Measurements from ENCODE around the gene ANKH.

The ANKH gene

DNA sequence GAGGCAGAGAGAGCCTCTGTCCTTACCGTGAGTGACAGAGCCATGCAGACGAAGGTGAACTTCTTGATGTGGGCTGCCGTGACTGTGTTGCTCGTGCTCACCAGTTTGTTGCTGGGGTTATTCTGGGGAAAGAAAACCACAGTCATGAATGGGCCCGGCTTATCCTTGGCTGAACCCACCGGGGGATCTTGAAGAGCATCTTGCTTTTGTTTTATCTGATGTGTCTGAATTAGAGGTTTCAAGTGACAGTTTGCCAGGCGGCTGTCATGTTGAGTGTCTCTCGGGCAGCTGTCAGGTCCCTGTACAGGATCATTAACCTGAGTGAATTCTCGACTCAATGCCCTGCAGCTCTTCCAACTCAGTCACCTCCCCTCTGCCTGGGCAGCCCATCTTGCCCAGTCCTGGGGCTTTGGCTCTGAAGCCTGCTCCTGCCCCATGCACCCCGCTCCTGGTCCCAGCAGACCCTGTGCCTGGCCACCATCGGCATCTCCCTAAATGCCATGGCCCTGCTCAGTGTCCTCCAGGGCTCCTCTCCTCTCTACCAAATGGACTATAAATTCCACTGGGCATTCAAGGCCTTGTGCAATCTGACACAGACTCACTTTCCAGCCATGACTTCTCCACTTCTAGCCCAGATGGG, 129.7 kb downstream of the ANKH start:
- Mint-ChIP-seq H3K4me3 (no peak overlapping the region), H3K27me3 (no peaks in the 10 kb centered on the region), H3K4me1 (peaks cover 27% of the 10 kb centered on the region), H3K27ac (peak overlapping the region; percentile 1 to 62), H3K9me3 (no peaks in the 10 kb centered on the region)
- no peak for DNase-seq
- no peak for ATAC-seq

DNA sequence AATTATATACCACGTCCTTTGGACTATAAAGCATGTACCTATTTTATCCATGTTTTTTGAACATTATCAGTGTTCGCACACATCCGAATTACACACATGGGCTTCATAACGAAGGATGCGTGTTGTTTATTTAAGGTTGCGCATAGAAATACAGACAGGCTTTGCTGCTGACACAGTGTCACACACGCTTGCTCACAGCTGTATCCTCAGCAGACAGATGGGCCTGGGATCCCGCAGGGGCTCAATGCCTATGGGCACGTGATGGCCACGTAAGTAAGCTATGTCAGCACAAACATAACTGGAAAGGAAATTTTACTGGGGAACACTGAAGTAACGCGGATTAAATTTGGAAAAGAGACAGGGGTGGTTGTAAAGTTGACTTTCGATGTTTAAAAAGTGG, 130.4 kb downstream of the ANKH start:
- DNase-seq (no peak), ATAC-seq (no peak)
- Mint-ChIP-seq H3K27me3 (no peaks in the 10 kb centered on the region), H3K4me1 (peaks cover 27% of the 10 kb centered on the region), H3K4me3 (no peak overlapping the region), H3K9me3 (no peaks in the 10 kb centered on the region), H3K27ac (no peak overlapping the region)

DNA sequence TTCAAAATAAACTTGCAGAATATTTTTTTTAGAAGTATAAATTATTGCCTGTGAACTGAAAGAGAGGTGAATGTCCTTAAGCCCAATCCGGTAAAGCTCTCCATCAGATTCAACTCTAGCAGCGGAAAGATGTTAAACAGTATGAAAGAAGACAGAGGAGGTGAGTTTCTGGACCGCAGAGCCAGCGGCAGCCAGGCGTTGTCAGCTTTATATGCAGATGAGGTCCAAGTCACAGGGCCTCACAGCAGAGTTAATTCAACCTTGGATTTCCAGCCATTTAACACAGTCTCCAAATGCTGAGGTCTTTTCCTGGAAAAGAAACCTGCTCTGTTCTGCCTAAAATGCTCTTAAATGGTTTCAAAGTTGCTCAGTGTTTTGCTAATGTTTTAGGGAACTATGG, 131.6 kb downstream of the ANKH start:
- H3K27ac Mint-ChIP-seq = no peak overlapping the region
- no peaks in the 10 kb centered on the region for H3K27me3 Mint-ChIP-seq
- DNase-seq (no peak), ATAC-seq (no peak)
- no peak overlapping the region for H3K4me3 Mint-ChIP-seq
- H3K4me1 Mint-ChIP-seq = peaks cover 27% of the 10 kb centered on the region
- H3K9me3 Mint-ChIP-seq = no peaks in the 10 kb centered on the region

DNA sequence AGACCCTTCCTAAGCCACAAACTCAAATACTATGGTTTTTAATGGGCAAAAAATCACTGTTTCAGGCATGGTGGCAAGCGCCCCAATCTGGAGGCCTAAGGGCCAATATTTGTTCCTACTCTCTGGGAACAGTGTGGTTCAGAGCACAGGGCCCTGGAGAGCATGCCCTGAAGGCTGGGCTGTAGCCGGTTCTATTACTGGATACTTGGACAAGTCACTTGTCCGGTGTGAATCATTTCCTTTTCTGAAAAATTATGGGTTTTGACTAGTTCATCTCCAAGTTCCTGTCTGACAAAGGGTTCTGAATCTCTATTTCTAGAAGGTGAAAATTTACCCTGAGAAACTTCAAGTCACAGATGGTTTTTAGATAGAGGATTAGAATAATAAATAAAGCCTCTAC, 132.0 kb downstream of the ANKH start:
- ATAC-seq (no peak), DNase-seq (no peak)
- H3K4me1 Mint-ChIP-seq = peaks cover 27% of the 10 kb centered on the region
- H3K27me3 Mint-ChIP-seq = no peaks in the 10 kb centered on the region
- no peak overlapping the region for H3K4me3 Mint-ChIP-seq
- H3K27ac Mint-ChIP-seq = peak overlapping the region in 1 of 2 donors; percentile 13
- no peaks in the 10 kb centered on the region for H3K9me3 Mint-ChIP-seq

DNA sequence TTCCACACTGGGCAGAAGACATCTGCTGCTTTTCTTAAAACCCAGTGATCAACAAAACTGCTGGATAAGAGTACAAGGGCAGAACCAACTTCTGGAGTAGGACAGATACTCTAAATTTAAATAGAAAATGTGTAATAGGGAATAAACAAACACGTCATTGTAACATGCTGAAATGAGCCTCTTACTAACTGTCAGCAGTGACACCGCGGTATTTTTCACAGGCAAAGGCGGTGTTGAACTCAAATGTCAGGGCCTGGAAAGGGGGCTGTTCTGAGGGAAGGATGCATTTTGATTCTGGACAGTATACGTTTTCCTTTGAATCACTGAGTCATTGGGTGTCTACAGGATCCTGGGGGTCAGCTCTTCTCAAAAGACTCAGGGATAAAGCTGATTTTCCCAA, 133.5 kb downstream of the ANKH start:
- ATAC-seq (no peak), DNase-seq (no peak)
- no peak overlapping the region for H3K27ac Mint-ChIP-seq
- peaks cover 21% of the 10 kb centered on the region for H3K4me1 Mint-ChIP-seq
- H3K4me3 Mint-ChIP-seq = no peak overlapping the region
- H3K27me3 Mint-ChIP-seq = no peaks in the 10 kb centered on the region
- H3K9me3 Mint-ChIP-seq = no peaks in the 10 kb centered on the region

DNA sequence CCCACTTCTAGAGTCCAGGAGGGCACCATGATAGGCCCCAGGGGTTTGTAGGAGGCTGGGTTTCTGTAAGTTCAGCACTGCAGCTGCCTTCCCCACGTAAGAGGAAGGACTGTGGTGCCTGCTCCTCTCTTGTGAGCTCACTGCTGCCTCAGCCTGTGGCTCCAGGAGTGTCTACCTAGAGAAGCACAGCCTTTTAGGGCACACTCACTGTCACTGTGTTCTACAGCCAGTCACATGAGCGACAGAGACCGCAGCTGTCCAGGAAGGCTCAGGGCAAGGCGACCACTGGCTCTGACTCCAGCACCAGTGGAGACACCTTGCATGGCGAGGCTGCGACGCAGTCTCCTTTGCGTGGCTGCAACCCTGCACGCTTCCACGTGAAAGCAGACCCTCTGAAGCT, 134.3 kb downstream of the ANKH start:
- no peak for ATAC-seq
- peaks cover 14% of the 10 kb centered on the region for H3K4me1 Mint-ChIP-seq
- H3K9me3 Mint-ChIP-seq = no peaks in the 10 kb centered on the region
- H3K27me3 Mint-ChIP-seq = no peaks in the 10 kb centered on the region
- H3K27ac Mint-ChIP-seq = no peak overlapping the region
- H3K4me3 Mint-ChIP-seq = no peak overlapping the region
- no peak for DNase-seq

DNA sequence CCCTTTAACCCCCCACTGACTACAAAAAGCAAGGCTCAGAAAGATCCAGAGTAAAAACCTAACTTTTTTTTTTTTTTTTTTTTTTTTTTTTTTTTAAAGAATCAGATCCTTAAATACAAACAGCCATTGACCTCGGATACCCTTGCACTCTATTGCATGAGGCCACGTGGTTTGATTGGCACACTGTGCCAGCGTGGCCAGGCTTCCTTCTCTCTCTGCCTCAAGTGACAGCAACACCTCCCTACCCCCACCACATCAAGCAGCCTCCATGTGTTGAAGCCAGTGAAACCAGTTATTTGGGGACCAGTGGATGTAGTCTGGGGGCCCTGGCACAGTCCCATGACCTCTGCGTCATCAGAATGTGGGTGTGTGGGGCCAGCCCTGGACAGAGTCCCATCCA, 135.6 kb downstream of the ANKH start:
- Mint-ChIP-seq H3K27me3 (no peaks in the 10 kb centered on the region), H3K27ac (peak overlapping the region in 1 of 2 donors; percentile 58), H3K4me1 (peaks cover under 1% of the 10 kb centered on the region)

DNA sequence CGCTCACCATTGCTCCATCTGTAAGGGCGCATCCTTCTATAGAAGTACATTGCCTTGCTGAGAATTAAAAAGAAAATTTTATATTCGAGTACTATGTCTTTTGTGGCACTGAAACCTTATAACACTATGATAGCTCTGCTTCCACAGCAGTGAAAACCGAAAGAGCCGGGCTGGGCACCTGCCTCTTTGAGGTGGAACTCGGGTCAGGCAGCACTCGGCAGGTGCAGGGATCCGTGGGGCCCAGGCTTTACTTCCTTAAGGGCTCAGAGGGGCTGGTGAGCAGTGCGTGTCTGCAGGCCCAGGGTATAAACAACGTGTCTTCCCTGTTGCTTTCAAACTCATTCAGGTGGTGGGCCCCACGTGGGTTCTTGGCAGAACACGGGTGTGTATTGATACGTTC, 137.2 kb downstream of the ANKH start:
- H3K27me3 Mint-ChIP-seq = no peaks in the 10 kb centered on the region

More for the DNA sequence above, 135.6 kb downstream of the ANKH start:
- Mint-ChIP-seq H3K4me3 (no peak overlapping the region), H3K9me3 (no peaks in the 10 kb centered on the region)
- DNase-seq (no peak), ATAC-seq (no peak)

DNA sequence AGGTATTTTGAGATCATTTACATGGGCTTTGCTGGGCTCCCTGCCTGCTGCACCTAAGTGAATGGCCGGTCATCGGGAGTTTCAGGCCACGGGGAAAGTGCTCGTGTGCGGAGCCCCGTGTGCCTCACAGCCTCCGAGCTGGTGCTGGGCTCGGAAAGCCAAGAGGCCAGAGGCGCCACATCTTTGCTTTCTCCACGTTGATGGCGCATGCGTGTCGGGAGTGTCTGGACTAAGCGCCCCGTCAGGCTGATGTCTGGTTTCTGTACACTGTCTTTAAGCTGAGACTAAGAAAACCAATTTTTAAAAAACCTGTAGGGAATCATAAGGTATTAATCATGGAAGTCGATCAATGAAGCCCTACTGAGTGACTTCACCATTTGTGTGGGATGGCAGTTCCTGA, 137.9 kb downstream of the ANKH start:
- Mint-ChIP-seq H3K27me3 (no peaks in the 10 kb centered on the region), H3K4me1 (no peaks in the 10 kb centered on the region), H3K4me3 (no peak overlapping the region), H3K9me3 (no peaks in the 10 kb centered on the region), H3K27ac (peak overlapping the region in 1 of 2 donors; percentile 16)
- ATAC-seq = no peak
- DNase-seq = no peak

More for the DNA sequence above, 137.2 kb downstream of the ANKH start:
- Mint-ChIP-seq H3K4me3 (no peak overlapping the region), H3K9me3 (no peaks in the 10 kb centered on the region), H3K4me1 (no peaks in the 10 kb centered on the region), H3K27ac (no peak overlapping the region)
- ATAC-seq (no peak), DNase-seq (no peak)

DNA sequence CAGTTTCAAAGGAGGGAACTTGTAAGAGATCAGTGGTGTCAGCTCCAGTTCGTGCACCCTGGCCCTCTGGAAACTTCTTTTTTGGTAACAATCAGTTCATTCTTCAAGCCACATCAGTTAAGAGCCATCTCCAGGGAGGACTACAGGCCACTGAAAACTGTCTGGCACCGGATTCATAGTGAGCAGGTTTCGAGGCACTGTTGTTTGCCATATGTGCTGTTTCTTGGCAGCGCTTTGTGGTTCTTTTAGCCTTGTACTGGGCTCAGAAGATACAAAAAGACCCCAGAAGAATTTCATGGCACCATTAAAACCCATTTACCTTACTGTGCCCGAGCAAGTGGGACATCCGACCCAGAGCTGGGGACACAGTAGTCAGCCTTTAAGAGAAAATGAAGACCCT, 138.6 kb downstream of the ANKH start:
- Mint-ChIP-seq H3K27me3 (no peaks in the 10 kb centered on the region), H3K4me3 (no peak overlapping the region), H3K27ac (no peak overlapping the region), H3K9me3 (no peaks in the 10 kb centered on the region), H3K4me1 (no peaks in the 10 kb centered on the region)
- no peak for ATAC-seq
- DNase-seq = no peak

DNA sequence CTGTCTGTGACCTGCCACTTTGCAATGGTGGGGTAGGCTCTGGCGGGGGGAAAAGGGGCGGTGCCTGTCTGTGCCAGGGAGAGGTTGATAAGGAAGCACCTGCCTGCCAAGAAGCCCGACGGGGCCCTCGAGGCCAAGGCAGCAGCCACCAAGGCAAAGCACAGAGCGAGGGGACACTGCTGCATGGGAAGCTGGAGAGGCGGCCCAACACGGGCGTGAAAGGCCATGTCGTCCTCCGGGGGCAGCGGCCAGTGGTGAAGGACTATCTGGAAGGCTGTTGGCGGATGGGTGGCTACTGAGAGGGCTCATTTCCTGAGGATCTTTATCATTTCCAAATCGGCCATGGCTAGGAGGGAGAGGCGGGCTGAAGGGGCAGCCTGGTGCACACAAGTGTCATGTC, 140.7 kb downstream of the ANKH start:
- no peaks in the 10 kb centered on the region for H3K27me3 Mint-ChIP-seq
- no peaks in the 10 kb centered on the region for H3K9me3 Mint-ChIP-seq
- ATAC-seq (no peak), DNase-seq (no peak)
- peak overlapping the region; percentile 67 to 96 for H3K27ac Mint-ChIP-seq
- H3K4me3 Mint-ChIP-seq = no peak overlapping the region
- peaks cover 10% of the 10 kb centered on the region for H3K4me1 Mint-ChIP-seq

DNA sequence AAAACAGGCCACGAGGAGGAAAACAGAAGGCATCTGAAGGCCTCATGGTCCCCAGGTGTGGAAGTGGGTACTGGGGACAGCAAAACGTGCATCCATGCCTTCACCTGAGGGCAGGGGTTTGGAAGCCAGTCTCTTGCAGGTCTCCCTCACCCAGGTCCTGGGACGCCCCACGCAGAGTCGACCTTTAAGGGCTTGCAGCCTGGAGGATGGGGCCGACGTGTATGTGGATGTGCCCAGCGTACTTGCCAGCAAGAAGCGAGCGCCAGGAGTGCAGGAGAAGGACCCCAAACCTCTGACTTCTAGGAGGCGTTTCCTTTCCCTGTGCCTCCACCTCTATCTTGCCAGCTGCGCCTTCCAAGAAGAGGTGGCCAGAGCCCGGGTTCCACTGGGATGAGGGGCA, 141.1 kb downstream of the ANKH start:
- DNase-seq = no peak
- peak overlapping the region; percentile 67 to 96 for H3K27ac Mint-ChIP-seq
- no peak overlapping the region for H3K4me3 Mint-ChIP-seq
- H3K27me3 Mint-ChIP-seq = no peaks in the 10 kb centered on the region
- H3K4me1 Mint-ChIP-seq = peaks cover 11% of the 10 kb centered on the region
- no peaks in the 10 kb centered on the region for H3K9me3 Mint-ChIP-seq
- ATAC-seq = no peak

DNA sequence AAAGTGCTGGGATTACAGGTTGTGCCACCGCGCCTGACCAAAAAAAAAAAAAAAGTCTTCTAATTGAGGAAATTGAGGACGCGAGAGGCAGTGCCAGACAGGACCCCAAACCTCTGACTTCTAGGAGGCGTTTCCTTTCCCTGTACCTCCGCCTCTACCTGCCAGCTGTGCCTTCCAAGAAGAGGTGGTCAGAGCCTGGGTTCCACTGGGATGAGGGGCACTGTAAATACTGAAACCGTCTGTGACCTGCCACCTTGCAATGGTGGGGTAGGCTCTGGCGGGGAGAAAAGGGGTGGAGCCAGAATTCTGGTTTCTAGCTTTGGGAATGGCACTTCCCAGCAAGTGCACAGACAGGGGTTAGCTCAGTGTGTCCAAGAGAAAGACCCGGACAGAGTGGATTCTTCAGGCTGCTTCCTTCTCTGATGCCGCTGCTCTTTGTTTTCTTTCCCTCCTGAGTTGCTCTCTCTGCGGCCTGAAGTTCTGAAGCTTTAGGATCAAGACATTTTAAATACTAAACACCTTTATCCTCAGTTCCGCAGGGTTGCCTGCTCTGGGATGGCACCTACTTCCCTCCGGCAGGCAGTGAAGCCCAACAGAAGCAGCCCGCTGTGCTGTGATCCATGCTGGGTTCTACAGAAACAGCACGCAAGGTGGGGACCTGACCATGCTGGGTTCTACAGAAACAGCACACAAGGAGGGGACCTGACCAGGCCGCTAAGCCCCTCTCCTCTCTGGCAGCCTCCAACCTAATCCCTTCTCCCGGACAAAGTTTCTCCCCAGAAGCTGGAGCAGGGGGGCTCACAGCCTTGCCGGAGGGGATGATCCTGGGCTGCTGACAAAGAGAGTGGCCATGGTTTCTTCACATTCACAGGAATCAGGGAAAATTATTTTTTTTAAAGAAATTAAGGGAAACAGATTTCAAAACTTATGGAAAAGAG, 141.9 kb downstream of the ANKH start:
- no peak for ATAC-seq
- Mint-ChIP-seq H3K4me1 (peaks cover 11% of the 10 kb centered on the region), H3K9me3 (no peaks in the 10 kb centered on the region), H3K27ac (peak overlapping the region; percentile 40 to 60), H3K27me3 (no peaks in the 10 kb centered on the region), H3K4me3 (no peak overlapping the region)
- no peak for DNase-seq

DNA sequence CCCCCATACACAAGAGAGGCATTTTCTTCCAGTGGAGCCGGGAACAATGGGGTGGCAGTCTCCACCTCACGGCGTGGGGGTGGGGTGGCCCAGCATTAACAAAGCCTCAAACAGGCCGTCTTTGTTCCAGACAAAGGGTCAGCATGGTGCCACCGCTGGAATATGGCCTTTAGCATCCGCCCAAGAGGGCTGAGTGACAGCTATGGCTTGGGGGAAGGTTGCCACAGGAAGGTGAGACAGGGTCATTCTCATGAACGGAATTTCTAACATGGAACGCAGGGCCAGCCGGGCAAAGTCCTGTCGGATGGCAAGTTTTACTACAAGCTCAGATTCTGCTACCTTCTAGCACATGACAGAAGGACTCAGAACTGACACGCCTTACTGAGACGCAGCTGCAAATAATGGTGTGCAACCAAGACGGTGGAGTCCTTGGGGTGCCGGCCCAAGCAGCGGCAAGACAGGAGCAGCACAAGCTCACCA, 143.1 kb downstream of the ANKH start:
- Mint-ChIP-seq H3K27me3 (no peaks in the 10 kb centered on the region), H3K4me3 (no peak overlapping the region), H3K9me3 (no peaks in the 10 kb centered on the region)

DNA sequence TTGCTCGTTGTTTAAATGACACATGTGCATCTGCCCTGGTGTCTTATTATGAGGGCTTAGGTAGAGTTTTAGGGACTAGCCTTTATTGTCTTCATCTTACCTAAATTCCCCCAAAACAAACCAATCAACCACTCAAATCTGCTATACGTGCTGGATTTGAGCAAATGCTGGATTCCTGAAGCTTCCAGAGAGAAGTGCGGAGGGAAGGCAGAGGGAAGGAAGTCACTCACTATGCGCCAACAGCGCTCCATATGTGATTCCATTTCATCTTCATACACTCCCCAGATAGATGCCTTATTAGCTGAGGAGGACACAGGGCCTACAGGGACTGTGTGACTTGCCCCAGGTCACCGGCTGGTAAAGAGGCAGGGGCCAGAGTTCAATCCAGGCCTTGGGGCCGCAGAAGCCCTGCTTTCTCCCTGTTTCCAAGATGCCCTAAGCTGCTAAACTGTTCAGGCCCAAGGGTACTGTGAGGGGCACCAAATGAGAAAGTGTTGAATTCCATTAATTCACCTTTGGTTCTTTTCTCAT, 143.6 kb downstream of the ANKH start:
- Mint-ChIP-seq H3K4me3 (no peak overlapping the region), H3K27me3 (no peaks in the 10 kb centered on the region), H3K4me1 (peaks cover 17% of the 10 kb centered on the region), H3K27ac (no peak overlapping the region), H3K9me3 (no peaks in the 10 kb centered on the region)
- DNase-seq (no peak), ATAC-seq (no peak)

More for the DNA sequence above, 143.1 kb downstream of the ANKH start:
- Mint-ChIP-seq H3K4me1 (peaks cover 15% of the 10 kb centered on the region), H3K27ac (no peak overlapping the region)
- ATAC-seq (no peak), DNase-seq (no peak)

DNA sequence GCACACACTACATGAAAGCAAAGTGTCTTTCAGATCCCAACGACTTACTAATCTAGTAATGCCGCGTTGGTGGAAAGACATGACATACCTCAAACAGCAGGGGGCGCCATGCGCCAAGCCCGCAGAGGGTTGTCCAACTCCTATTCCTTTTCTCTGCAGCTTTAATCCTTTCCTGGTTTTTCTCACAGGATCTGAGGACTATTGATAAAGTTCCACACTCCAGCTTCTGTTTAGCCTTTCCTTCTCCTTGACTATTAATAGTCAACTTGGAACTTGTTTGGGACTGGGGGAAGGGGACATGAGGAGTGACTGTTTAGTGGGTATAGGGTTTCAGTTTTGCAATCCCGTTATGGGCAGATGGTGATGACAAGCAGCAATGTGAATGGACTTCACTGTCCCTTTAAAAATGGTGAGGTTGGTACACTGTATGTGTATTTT, 144.1 kb downstream of the ANKH start:
- DNase-seq (peak; percentile 69), ATAC-seq (peak; percentile 68)
- Mint-ChIP-seq H3K9me3 (no peaks in the 10 kb centered on the region), H3K4me3 (no peak overlapping the region), H3K27me3 (no peaks in the 10 kb centered on the region), H3K4me1 (peaks cover 17% of the 10 kb centered on the region), H3K27ac (no peak overlapping the region)
